Fibroblast of mammary gland (primary cell): Measurements from ENCODE around the gene DNAJC27.

ENCODE experiments used
- DNase-seq: peaks from one replicate; pipeline ENCODE4 v3.0.0-alpha.2; 2010; ENCODE audit warnings: low read depth
- H3K4me3 ChIP-seq: 2 replicates; pipeline ENCODE4 v1.5.1; 2011; ENCODE audit warnings: low read depth, mild to moderate bottlenecking, low read length, moderate library complexity; ENCODE audit not compliant: control insufficient read depth
- CTCF ChIP-seq: conservative IDR thresholded peaks from 2 replicates; pipeline ENCODE4 v1.5.1; 2011; ENCODE audit warnings: low read depth, low read length, inconsistent platforms; ENCODE audit not compliant: control insufficient read depth, insufficient read depth

The DNAJC27 gene

GRCh38 chr2:24903161-24904103 lies 68.3 kb downstream of the DNAJC27 start:
- no peak for TF ChIP-seq CTCF
- no peak for DNase-seq
- H3K4me3 ChIP-seq, result no peak overlapping the region

GRCh38 chr2:24899361-24899910 lies 72.3 kb downstream of the DNAJC27 start:
- no peak overlapping the region for H3K4me3 ChIP-seq
- DNase-seq, result no peak
- TF ChIP-seq CTCF, result no peak

- no peak for DNase-seq
- no peak for TF ChIP-seq CTCF
- H3K4me3 ChIP-seq, result no peak overlapping the region
These were observed 73.3 kb downstream of the DNAJC27 start for GRCh38 chr2:24898122-24899109.

GRCh38 chr2:24894750-24895149 lies 77.0 kb downstream of the DNAJC27 start:
- no peak for DNase-seq
- no peak for TF ChIP-seq CTCF
- H3K4me3 ChIP-seq, result no peak overlapping the region

- no peak for TF ChIP-seq CTCF
- no peak overlapping the region for H3K4me3 ChIP-seq
- DNase-seq, result peak; percentile 38
These were observed 77.8 kb downstream of the DNAJC27 start for GRCh38 chr2:24893934-24894333.
